Tongue (tissue), 2 donors: ENCODE measurements around the gene KRTAP5-2. TPM values are rescaled to one million over a fixed set of nuclear protein-coding genes. Genes with fewer than 3 reads are reported as not detected.
"Not testable (repeated sequence)": the region's sequence is repeated elsewhere in the genome, so short reads cannot be mapped to it uniquely, and the experiment has no call there.

Experiments
- DNase-seq: peaks from one replicate; pipeline ENCODE4 v3.0.0-alpha.2; 2015
- total RNA-seq: library from RNA; depleted of rRNA; stranded (reverse); fragments of >200 nt; gene quantifications from one replicate; pipeline ENCODE4 v1.2.3, GENCODE V29; 2014

The KRTAP5-2 gene, protein sequence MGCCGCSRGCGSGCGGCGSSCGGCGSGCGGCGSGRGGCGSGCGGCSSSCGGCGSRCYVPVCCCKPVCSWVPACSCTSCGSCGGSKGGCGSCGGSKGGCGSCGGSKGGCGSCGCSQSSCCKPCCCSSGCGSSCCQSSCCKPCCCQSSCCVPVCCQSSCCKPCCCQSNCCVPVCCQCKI
- not detected for total RNA-seq

DNA sequence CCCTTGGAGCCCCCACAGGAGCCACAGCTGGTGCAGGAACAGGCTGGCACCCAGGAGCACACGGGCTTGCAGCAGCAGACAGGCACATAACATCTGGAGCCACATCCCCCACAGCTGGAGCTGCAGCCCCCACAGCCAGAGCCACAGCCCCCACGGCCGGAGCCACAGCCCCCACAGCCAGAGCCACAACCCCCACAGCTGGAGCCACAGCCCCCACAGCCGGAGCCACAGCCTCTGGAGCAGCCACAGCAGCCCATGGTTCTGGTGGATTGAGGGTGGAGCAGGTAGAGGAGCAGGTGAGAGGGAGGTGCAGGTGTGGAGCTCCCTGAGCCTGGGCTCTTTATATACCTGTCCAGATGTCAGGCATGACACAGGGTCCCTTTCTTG, at the start of gene KRTAP5-2:
KRTAP5-2 (minus strand) TSS at position 301 of the 387 bp plus-strand sequence; CDS start at position 257, 44 bp downstream.
- DNase-seq: no peak

DNA sequence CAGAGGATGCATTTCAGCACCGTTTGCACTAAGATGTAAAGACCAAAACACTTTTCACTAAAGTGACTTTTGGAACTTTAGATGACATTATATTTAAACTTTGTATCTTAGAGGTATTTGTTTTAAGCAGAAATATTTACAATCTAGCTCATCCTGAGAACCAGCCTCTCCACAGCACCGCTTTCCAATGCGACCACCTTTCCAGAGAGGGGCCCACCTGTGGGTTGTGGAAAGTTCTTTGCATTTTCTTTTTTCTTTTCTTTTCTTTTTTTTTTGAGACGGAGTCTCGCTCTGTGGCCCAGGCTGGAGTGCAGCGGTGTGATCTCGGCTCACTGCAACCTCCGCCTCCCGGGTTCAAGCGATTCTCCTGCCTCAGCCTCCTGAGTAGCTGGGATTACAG, 48.4 kb upstream of the KRTAP5-2 start:
- not testable (repeated sequence) for DNase-seq

DNA sequence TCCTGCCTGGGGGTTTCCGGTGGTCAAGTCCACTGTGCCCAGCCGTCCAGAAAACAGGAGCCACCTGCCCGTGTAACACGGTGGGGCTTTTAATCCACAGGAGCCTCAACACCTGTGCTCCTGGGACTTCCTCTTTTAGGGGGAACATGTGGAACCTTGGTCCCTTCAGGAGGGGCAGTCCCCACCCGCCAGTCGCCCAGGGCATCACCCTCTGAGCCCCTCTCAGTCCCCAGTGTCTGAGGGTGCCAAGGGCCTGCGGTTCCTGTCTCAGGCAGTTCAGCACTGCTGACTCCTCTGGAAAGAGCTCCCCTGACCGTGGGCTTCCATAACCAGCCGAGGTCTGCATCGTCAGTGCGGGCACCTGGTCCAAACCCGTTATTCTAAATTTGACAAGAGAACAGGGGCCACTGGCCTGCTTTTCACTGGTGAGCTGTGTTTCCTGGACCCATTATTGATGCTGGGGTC, 47.3 kb upstream of the KRTAP5-2 start:
- DNase-seq: no peak

DNA sequence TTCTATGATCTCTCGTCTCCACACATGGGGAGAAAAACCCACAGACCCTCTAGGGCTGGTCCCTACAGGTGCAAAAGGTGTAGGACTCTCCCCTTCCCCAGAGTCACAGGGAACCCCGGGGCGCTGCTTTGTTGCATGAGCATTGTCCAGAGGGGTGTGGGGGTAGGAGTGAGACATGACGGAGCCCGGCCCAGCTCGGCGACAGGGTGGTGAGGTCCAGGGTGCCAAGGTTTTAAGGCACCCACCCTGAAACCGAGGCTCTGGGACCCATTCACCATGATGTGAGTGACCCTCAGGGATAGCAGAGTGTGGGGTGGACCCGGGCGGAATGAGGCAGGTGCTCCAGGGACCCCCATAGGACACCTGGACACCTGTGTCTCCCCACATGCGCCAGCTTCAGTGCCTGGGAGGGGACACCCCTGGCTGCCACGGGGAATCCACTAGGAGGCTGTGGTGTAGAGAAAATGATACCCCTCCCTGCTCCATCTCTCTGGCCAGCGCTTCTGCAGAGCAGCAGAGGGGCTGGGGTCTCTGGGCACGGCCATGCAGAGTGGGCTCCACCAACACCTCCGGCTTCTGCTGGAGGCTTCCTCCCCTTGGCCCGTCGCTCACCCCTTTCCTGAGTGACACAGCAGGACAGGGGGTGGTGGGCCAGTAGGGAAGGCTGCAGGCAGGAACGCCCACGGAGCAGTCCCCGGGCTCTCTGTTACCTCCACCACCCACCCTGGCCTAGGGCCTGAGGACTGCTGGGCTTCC, 46.7 kb upstream of the KRTAP5-2 start:
- no peak for DNase-seq

DNA sequence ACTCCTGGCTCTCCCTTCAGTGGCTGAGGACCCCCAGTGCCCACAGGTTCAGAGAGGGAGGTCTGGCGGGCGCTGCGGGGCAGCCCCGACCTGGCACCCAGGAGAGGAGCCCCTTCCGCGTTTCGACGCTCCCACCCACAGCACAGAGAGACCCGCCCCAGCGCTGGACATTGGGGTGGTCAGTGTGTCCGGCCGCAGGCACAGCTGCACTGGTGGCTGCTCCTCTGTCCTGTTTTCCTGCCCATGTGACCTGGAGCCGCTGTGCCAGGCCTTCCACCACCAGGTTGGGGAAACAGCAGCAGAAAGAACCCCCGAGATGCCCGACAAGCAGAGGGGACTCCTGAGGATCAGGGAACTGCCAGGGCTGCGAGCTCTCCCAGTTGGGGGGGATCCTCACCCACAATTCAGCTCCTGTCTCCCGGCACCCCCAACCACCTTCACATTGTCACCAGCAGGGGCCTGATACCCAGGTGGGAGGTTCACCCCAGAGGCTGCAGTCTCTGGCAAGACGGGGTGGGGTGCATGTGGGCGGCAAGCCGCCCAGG, 45.1 kb upstream of the KRTAP5-2 start:
- DNase-seq: no peak

DNA sequence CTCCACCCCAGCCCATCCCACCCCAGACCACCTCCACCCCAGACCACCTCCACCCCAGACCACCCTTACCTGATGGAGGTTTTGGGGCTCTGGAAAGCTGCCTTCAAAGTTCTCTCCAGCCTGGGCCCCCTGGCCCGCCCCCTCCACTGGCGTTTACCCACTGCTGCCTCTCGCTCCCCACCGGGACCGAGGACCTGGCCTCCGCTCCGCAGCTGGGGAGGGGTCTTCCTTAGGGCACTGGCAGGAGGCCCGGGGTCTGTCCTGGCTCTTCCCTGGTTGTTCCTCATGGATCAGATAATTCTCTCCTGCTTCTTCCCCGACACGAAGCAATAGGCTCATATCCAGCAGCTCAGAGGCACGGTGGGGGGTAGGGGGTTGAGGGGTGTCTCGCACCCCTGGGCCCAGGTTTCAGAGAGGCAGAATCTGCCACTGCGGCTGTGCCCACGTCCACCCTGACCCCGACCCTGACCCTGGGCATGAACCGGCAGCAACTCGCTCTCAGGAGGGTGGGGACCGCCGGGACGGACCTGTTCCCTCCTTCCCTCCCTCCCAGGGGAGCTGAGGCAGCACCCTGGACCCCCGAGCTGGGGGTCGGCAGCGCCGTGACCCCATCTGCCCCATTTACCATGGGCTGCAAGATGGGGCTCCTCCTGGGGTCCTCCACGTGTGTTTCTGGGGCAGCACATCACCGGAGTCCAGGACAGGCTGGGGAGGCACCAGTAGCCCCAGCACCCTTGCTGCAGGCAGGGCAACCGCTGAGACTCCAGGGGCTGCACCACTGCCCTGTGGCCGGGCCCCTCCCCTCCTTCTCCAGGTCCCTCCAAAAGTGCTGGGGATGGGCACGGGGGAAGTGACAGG, 44.4 kb upstream of the KRTAP5-2 start:
- DNase-seq: no peak

DNA sequence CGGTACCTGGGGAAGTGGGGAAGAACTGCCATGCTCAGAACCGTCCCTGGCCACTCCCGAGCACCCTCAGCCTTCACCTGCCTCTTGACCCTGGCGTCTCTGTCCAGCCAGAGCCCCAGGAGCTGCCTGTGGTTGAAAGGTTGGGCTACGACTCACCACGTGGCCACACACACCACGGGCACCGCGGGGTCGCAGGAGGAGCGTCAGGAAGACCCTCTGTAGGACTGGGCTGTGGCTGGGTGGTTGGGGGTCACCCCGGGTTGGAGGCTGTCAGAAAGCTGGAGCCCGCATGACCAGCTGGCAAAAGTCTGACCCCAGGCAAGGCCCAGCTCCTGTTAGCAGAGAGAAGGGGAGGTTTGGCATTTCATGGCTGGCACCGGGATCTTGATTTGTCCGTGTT, 43.0 kb upstream of the KRTAP5-2 start:
- DNase-seq: no peak

DNA sequence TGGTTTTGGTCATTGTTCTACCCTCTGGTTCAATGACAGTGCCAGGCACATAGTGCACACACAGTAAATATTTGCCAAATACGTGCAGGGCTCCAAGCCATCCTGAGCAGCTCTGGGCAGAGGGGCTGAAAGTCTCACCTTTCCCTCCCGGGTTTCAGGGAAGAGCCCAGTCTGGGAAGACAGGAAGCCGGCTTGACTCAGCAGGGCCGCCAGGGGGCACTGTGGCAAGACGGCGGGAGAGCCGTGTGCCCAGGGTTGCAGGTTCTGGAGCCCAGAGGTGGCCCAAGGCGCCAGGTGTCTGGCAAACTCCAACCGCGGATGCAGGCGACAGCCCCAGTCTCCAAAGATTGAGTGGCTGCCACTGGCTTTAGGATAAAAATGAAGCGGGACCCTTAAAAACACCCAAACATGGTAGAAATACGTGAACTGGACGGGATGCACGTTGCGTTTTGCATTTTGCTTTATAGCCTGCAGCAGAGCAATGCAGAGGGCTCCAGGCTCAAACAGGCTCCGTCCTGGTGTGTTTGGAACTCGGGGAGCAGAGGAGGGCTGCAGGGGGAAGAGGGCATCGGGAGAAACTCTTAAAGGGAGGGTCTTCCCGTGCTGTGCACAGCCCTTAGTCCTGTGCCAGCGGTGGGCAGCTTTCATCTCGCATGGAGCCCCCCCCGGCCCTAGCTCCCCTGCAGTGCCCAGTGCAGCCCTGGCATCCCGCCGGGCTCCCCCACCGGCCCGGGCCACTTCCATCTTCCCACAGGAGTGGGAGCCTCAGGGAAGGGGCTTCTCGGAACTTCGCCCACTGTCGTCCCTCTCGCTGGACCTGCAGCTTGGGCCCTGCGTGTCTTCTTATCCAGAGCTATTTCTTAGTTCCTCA, 42.2 kb upstream of the KRTAP5-2 start:
- DNase-seq: peak; percentile 59

DNA sequence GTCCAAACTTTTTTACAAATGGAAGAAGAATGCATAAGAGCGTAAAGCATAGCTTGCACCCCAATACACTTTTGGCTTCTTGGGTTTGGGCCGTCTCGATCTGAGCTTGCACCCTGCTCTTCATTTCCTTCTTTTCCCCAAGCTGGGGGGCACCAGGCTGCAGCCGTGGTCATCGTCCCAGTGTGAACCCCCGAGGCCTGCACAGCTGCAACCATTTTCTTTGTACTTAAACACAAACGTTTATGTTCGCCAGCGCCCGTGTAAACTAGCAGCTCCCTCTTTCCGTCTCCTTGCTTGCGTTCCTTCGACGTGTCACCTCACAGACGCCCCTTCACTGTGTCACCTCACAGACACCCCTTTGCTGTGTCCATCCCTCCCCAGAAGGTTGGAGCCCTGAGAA, 41.6 kb upstream of the KRTAP5-2 start:
- no peak for DNase-seq

DNA sequence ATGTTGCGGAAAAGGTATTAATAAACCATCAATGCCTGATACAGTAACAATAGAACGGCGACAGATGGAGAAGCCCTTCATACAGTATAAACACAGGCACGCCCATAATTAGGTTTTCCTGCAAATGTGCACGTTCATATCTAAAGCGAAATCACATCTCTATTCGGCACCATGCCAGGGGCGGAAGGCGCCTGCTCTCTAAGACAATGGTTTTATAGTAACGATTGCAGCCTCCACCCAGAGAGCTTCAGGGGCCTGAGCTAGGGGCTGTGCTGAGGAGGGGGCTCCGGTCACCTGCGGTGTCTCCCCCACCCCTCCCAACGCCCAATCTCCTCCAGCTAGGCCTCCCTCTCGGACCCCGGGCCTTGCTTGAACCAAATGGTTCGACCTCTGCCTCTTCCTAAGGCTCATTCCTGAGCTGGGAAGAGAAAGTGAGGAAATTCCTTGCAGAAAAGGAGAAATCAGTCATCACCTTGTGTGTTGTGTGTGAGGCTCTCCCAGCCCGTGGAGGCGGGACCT, 41.1 kb upstream of the KRTAP5-2 start:
- peak; percentile 80 for DNase-seq

DNA sequence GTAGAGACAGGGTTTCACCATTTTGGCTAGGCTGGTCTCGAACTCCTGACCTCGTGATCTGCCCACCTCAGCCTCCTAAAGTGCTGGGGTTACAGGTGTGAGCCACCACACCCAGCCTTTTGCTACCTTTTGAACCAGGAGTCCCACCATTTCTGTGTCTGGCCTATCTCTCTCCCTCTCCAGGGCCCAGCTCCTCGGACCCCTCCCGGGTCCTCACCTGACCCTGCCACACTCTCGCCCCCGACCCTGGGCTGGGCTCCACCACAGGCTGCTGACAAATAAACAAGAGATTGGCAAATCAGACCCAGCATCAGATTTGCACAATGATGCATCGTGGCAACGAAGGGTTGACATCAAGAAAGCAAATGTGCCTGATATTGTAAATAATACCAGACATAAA, 40.2 kb upstream of the KRTAP5-2 start:
- no peak for DNase-seq

DNA sequence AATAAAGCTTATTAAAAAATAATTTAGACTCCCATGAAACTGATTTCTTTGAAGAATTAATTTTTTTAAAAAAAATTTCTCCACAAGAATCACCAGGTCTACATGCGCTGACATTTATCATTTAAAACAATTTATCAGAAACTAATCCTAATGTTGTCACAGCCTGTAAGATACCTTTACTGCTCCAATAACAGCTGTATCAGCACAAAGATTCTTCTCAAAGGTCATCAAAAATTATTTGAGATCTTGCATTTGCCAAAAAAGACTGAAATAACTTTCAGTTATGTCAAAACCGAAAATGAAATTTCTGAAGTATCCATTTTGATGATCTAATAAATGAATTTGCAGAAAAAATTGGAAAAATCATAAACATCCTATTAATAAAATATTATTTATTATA, 39.5 kb upstream of the KRTAP5-2 start:
- DNase-seq: no peak

DNA sequence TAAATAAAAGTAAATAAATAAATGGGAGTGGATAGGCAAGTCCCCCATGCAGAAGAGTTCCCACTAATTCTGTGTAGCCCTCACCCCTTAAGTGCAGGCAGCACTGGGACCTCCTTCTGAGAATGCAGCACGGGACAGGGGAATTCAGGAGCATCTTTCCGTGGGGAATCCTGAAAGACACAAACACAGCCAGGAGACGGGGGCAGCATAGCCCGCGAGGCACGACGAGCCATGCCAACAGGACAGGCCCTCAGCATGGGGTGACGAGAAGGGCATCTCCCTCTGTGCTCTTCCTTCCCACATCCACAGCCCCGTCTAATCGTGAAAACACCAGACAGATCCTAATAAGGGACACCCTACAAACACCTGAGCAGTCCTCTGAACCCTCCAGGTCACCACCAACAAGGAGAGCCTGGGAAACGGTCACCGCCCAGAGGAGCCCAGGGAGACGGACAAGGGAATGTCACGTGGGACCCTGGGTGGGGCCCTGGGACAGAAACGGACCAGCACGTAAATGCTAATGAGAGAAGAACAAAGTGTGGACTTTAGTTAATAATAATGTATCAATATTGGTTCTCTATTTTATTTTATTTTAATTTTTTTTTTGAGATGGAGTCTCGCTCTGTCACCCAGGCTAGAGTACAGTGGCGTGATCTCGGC, 38.3 kb upstream of the KRTAP5-2 start:
- DNase-seq: no peak

DNA sequence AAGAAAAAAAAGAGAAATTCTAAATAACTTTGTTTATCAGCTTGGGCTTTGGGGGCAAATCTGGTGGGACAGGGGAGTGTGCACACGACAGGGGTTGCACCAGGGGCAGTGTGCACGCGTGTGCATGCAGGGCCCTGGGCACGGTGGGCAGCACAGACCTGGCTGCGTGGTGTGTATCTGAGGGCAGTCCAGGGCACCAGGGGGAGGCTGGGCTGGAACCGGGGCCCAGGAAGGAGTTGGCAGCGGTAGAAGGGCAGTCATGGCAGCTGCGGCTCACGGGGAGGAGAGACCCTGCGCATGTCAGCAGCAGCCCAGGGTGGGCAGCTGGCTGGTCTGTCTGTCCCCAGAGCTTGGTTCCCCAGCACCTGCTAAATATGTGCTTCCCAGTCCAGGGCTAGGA, 35.8 kb upstream of the KRTAP5-2 start:
- peak; percentile 42 for DNase-seq

DNA sequence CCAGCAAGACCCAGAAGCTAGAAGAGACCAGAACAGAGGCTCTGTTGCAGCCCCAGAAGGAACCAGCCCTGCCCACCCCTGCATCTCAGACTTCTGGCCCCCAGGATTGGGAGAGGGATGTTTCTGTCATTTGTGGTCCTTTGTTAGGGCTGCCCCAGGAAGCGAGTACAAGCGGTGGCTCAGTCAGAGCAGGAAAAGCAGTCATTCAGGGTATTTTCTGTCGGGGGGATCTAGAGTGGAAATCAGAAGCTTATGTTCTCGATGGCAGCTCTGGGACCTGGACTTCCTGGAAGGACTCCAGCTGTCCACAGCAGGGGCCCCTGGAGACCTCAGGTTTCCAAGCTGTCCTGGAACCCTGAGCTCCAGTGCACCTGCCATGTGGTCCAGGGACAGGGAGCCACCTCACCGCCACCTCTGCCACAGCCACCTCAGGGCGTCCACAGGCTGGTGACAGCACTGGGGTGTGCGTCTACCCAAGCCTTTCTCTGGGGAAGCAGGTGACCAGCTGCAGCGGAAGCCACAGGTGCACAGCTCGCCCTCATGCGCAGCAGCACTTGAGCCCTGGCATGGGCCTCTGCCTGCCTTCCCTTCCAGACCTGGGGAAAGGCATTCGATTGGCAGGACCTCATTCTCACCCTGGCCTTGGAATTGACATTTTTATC, 34.1 kb upstream of the KRTAP5-2 start:
- DNase-seq: no peak

DNA sequence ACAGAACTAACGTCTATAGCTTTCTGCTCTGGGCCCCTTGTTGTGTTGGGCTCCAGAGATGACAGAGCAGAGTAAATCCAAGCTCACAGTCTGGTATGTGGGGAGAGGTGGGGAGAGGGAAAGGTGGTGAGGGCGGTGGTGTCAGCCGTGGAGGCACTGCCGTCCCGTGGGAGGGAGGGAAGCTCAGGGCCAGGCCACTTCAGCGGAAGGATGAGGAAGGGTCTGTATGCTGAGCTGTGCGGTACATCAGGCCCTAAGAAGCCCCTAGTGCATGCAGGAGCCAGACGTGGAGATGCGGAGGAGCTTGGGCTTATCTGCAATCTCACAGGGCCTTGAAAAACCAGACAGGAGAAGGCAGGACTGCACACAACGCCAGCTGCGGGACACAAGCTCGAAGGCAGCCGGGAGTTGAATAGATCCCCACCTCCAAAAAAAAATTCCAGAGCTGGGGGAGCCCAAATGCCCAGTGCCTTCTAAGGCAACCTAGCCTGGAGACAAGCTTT, 33.0 kb upstream of the KRTAP5-2 start:
- no peak for DNase-seq

DNA sequence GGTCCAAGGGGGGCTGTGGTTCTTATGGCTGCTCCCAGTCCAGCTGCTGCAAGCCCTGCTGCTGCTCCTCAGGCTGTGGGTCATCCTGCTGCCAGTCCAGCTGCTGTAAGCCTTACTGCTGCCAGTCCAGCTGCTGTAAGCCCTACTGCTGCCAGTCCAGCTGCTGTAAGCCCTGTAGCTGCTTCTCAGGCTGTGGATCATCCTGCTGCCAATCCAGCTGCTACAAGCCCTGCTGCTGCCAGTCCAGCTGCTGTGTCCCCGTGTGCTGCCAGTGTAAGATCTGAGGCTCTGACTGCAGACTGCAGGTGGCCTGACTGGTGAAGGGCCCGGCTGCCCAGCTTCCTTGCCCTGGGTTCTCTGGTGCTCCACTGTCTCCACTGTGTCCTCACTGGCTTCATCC, 32.2 kb upstream of the KRTAP5-2 start:
- DNase-seq: peak; percentile 87

DNA sequence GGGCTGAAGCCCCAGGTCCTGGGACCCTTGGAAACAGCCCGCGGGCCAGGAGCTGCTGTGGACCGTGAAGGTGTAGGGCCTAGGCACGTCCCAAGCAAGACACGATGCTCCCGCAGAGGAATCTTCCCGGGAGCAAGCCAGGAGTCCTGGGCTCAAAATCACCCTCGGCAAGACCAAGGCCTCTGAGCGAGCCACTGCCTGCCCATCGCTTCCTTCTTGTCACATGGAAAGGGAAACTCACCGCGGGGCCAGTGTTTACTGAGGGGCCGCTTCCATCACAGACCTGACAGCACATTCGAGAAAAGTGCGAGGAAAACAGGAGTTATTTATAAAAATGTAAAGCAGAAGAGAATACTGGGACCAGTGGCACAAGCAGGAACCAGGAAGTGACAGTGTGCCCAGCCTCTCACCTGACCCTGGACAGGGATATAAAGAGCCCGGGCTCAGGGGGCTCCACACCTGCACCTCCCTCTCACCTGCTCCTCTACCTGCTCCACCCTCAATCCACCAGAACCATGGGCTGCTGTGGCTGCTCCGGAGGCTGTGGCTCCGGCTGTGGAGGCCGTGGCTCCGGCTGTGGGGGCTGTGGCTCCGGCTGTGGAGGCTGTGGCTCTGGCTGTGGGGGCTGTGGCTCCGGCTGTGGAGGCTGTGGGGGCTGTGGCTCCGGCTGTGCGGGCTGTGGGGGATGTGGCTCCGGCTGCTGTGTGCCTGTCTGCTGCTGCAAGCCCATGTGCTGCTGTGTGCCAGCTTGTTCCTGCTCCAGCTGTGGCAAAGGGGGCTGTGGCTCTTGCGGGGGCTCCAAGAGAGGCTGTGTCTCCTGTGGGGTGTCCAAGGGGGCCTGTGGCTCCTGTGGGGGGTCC, 31.5 kb upstream of the KRTAP5-2 start, which contains the start of gene KRTAP5-5:
KRTAP5-5 (plus strand) TSS at position 450 of the 860 bp plus-strand sequence; CDS start at position 516, 66 bp downstream.
- DNase-seq: no peak
